Ishikawa (cell line): ENCODE data around the gene TBC1D20.

Source experiments
- CEBPB ChIP-seq: IDR thresholded peaks from 2 replicates; pipeline ENCODE4 v1.6.1; 2012
- EGR1 ChIP-seq: IDR thresholded peaks from 2 replicates; pipeline ENCODE4 v1.6.1; 2012
- EP300 ChIP-seq: IDR thresholded peaks from 2 replicates; pipeline ENCODE4 v1.6.1; 2012; ENCODE audit warnings: borderline replicate concordance
- FOXM1 ChIP-seq: IDR thresholded peaks from 2 replicates; pipeline ENCODE4 v1.6.1; 2012; ENCODE audit warnings: low read depth, borderline replicate concordance

DNA sequence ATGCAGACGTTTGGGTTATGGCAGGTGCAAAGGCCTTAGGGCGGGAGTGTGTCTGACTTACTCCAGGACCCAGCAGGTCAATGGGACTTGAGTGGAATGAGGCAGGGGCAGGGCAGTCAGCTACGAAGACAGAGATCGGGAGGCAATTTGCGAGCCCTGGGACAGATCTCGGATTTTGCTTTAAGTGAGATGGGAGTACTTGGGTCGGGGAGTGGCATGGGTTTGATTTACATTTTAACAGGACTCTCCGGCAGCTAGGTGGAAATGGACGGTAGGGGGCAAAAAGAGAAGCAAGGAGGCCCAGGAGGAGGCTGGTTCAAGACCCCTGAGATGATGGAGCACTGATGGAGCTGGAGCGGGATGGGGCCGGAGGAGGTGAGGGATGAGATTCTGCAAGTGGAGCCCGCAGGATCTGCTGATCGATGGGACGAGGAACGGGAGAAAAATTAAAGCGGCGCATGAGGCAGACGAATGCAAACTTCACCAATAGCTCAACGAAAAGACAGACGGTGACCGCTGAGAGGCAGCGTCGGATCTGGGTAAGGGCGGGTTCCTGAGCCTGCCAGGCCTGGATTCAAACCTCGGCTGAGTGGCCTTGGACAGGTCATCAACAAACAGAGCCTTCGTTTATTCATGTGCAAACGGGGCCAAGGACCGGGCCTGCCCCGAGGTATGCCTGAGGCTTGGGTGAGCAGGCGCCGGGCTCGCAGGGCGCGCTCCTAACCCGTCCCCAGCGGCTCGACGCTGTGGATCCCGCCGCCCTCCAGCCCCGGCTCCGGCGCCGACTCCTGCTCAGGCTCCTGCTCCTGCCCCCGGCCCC is 55.0 kb downstream of the TBC1D20 start:
- TF ChIP-seq EGR1: no peak
- no peak for TF ChIP-seq FOXM1
- TF ChIP-seq EP300: no peak
- no peak for TF ChIP-seq CEBPB
